Left kidney (tissue), 8 donors: ENCODE data around the gene C1orf116. TPM values are rescaled to one million over a fixed set of nuclear protein-coding genes. Genes with fewer than 3 reads are reported as not detected.

Experiments
- DNase-seq: peaks from one replicate; pipeline ENCODE4 v3.0.0-alpha.2; 2013
- long read RNA-seq, 8 donors: transcript quantifications; one replicate each; lab custom pipeline, GENCODE V29; 2026
- polyA plus RNA-seq: library from polyadenylated mRNA; unstranded; fragments of 120-200 nt; gene quantifications from one replicate; pipeline ENCODE4 v1.2.1, GENCODE V29; 2013; ENCODE audit not compliant: insufficient read length

The C1orf116 gene
- polyA plus RNA-seq, result 18.5 TPM
- long read RNA-seq, donor 1, full-length matches to known transcripts, result 6 of 11 reads
- long read RNA-seq, donor 1, partial matches to known transcripts, result 5 of 11 reads
- long read RNA-seq, donor 1, other reads (novel, unspliced or antisense), result 0 of 11 reads
- long read RNA-seq, donor 2, result 0 reads
- long read RNA-seq, donor 3, full-length matches to known transcripts, result 5 of 5 reads
- long read RNA-seq, donor 3, partial matches to known transcripts, result 0 of 5 reads
- long read RNA-seq, donor 3, other reads (novel, unspliced or antisense), result 0 of 5 reads
- long read RNA-seq, donor 4, full-length matches to known transcripts, result 1 of 1 reads
- long read RNA-seq, donor 4, partial matches to known transcripts, result 0 of 1 reads
- long read RNA-seq, donor 4, other reads (novel, unspliced or antisense), result 0 of 1 reads
- long read RNA-seq, donor 5, full-length matches to known transcripts, result 3 of 3 reads
- long read RNA-seq, donor 5, partial matches to known transcripts, result 0 of 3 reads
- long read RNA-seq, donor 5, other reads (novel, unspliced or antisense), result 0 of 3 reads
- long read RNA-seq, donor 6, full-length matches to known transcripts, result 2 of 2 reads
- long read RNA-seq, donor 6, partial matches to known transcripts, result 0 of 2 reads
- long read RNA-seq, donor 6, other reads (novel, unspliced or antisense), result 0 of 2 reads
- long read RNA-seq, donor 7, full-length matches to known transcripts, result 6 of 6 reads
- long read RNA-seq, donor 7, partial matches to known transcripts, result 0 of 6 reads
- long read RNA-seq, donor 7, other reads (novel, unspliced or antisense), result 0 of 6 reads
- long read RNA-seq, donor 8, full-length matches to known transcripts, result 4 of 12 reads
- long read RNA-seq, donor 8, partial matches to known transcripts, result 8 of 12 reads
- long read RNA-seq, donor 8, other reads (novel, unspliced or antisense), result 0 of 12 reads

GRCh38 chr1:207032528-207033017 lies at the start of gene C1orf116:
Gene C1orf116, minus strand, starts transcription at chr1:207032756. Its CDS starts 5,158 bp downstream, at chr1:207027598.
- DNase-seq, result peak; percentile 60

- DNase-seq, result no peak
These were observed 49.2 kb upstream of the C1orf116 start for GRCh38 chr1:207081806-207082205.

GRCh38 chr1:207081088-207081487 lies 48.5 kb upstream of the C1orf116 start:
- DNase-seq, result no peak

- DNase-seq, result no peak
These were observed 47.2 kb upstream of the C1orf116 start for GRCh38 chr1:207079706-207080241.

GRCh38 chr1:207078578-207079132 lies 46.1 kb upstream of the C1orf116 start:
- no peak for DNase-seq

GRCh38 chr1:207077470-207078377 lies 45.2 kb upstream of the C1orf116 start:
- DNase-seq, result peak; percentile 87

- DNase-seq, result no peak
These were observed 44.5 kb upstream of the C1orf116 start for GRCh38 chr1:207077012-207077411.

- no peak for DNase-seq
These were observed 43.8 kb upstream of the C1orf116 start for GRCh38 chr1:207076181-207076955.

GRCh38 chr1:207073906-207074820 lies 41.6 kb upstream of the C1orf116 start:
- DNase-seq, result no peak

GRCh38 chr1:207072233-207072632 lies 39.7 kb upstream of the C1orf116 start:
- DNase-seq, result peak; percentile 50

- no peak for DNase-seq
These were observed 38.9 kb upstream of the C1orf116 start for GRCh38 chr1:207071426-207071825.

GRCh38 chr1:207070811-207071210 lies 38.3 kb upstream of the C1orf116 start:
- no peak for DNase-seq

- DNase-seq, result no peak
These were observed 37.4 kb upstream of the C1orf116 start for GRCh38 chr1:207069858-207070506.

GRCh38 chr1:207069061-207069460 lies 36.5 kb upstream of the C1orf116 start:
- DNase-seq, result no peak

- no peak for DNase-seq
These were observed 35.1 kb upstream of the C1orf116 start for GRCh38 chr1:207067665-207068064.

GRCh38 chr1:207067185-207067584 lies 34.6 kb upstream of the C1orf116 start:
- DNase-seq, result no peak

- DNase-seq, result no peak
These were observed 32.0 kb upstream of the C1orf116 start for GRCh38 chr1:207064561-207064960.

GRCh38 chr1:207063014-207063413 lies 30.5 kb upstream of the C1orf116 start:
- DNase-seq, result no peak
